Keratinocyte (primary cell): Measurements from ENCODE around the gene IGFL1.

Experiments used
- CTCF ChIP-seq, 3 experiments: IDR thresholded peaks in 1 of 3; conservative IDR thresholded peaks in 1 of 3; optimal IDR thresholded peaks in 1 of 3; 2 replicates in 2 of 3; 3 replicates in 1 of 3; pipeline versions ENCODE3 to v1.5.1; 2011; ENCODE audit warnings: low read length in 3 of 3, mild to moderate bottlenecking in 3 of 3, moderate library complexity in 2 of 3, control low read depth in 1 of 3, inconsistent platforms in 1 of 3; ENCODE audit not compliant: insufficient read depth in 2 of 3; ENCODE audit errors: extremely low read depth in 1 of 3
- EZH2 ChIP-seq: IDR thresholded peaks from one replicate; pipeline ENCODE4 v1.6.1; 2012; ENCODE audit warnings: inconsistent platforms, mild to moderate bottlenecking, low read length, moderate library complexity

GRCh38 chr19:46204008-46204407 lies 25.5 kb upstream of the IGFL1 start:
- TF ChIP-seq CTCF (optimal IDR thresholded peaks at IDR 0.05 in 1 of 3, IDR thresholded peaks at IDR 0.05 in 1 of 3, conservative IDR thresholded peaks at IDR 0.05 in 1 of 3; ENCODE audit: extremely low read depth in 1 of 3, insufficient read depth in 2 of 3, low read length in 3 of 3), result no peak
- TF ChIP-seq EZH2, result no peak
